ENCODE data around the gene CCNY.
"Not testable (repeated sequence)": the region's sequence is repeated elsewhere in the genome, so short reads cannot be mapped to it uniquely, and the experiment has no call there.

CCNY gene

GRCh38 chr10:35388197-35388596, 51.9 kb downstream of the CCNY start:
- no peak for DNase-seq

GRCh38 chr10:35388682-35389081, 52.4 kb downstream of the CCNY start:
- DNase-seq, result no peak

- no peak for DNase-seq
Observed at GRCh38 chr10:35390161-35390840, 54.0 kb downstream of the CCNY start.

GRCh38 chr10:35390843-35391152, 54.5 kb downstream of the CCNY start:
- DNase-seq, result no peak

GRCh38 chr10:35391153-35391953, 55.0 kb downstream of the CCNY start:
- DNase-seq, result no peak

GRCh38 chr10:35391954-35392262, 55.6 kb downstream of the CCNY start:
- DNase-seq, result no peak

GRCh38 chr10:35392482-35393228, 56.3 kb downstream of the CCNY start:
- DNase-seq, result no peak

GRCh38 chr10:35394411-35394851, 58.1 kb downstream of the CCNY start:
- DNase-seq, result no peak

GRCh38 chr10:35394934-35395333, 58.6 kb downstream of the CCNY start:
- DNase-seq, result no peak

- DNase-seq, result no peak
Observed at GRCh38 chr10:35396560-35397434, 60.5 kb downstream of the CCNY start.

GRCh38 chr10:35397953-35398352, 61.6 kb downstream of the CCNY start:
- no peak for DNase-seq

GRCh38 chr10:35398355-35398754, 62.0 kb downstream of the CCNY start:
- DNase-seq, result no peak

- DNase-seq, result no peak
Observed at GRCh38 chr10:35398908-35399307, 62.6 kb downstream of the CCNY start.

- no peak for DNase-seq
Observed at GRCh38 chr10:35399414-35400009, 63.2 kb downstream of the CCNY start.

GRCh38 chr10:35400595-35401268, 64.4 kb downstream of the CCNY start:
- DNase-seq, result no peak

- not testable (repeated sequence) for DNase-seq
Observed at GRCh38 chr10:35403491-35403890, 67.2 kb downstream of the CCNY start.

GRCh38 chr10:35404077-35404476, 67.8 kb downstream of the CCNY start:
- DNase-seq, result not testable (repeated sequence)

GRCh38 chr10:35406003-35406630, 69.8 kb downstream of the CCNY start:
- not testable (repeated sequence) for DNase-seq

GRCh38 chr10:35407696-35408095, 71.4 kb downstream of the CCNY start:
- DNase-seq, result not testable (repeated sequence)

GRCh38 chr10:35409094-35409582, 72.8 kb downstream of the CCNY start:
- no peak for DNase-seq

GRCh38 chr10:35409808-35410207, 73.5 kb downstream of the CCNY start:
- DNase-seq, result no peak

Measured in NK-92 treated with Interleukin-12 subunit alpha and Interleukin-12 subunit beta, amount 100 ng/mL, for 24 hours (cell line).